ENCODE measurements around the gene SLC16A10.

SLC16A10 gene

GRCh38 chr6:111266276-111266675 lies 179.0 kb downstream of the SLC16A10 start:
- DNase-seq: no peak

GRCh38 chr6:111267764-111268333 lies 180.5 kb downstream of the SLC16A10 start:
- DNase-seq: no peak

GRCh38 chr6:111269401-111269970 lies 182.2 kb downstream of the SLC16A10 start:
- DNase-seq: no peak

- no peak for DNase-seq
Observed at GRCh38 chr6:111270121-111270520, 182.8 kb downstream of the SLC16A10 start.

GRCh38 chr6:111274593-111275217 lies 187.4 kb downstream of the SLC16A10 start:
- no peak for DNase-seq

GRCh38 chr6:111276335-111276734 lies 189.0 kb downstream of the SLC16A10 start:
- no peak for DNase-seq

GRCh38 chr6:111276736-111277135 lies 189.4 kb downstream of the SLC16A10 start:
- no peak for DNase-seq

- no peak for DNase-seq
Observed at GRCh38 chr6:111277819-111278218, 190.5 kb downstream of the SLC16A10 start.

GRCh38 chr6:111278731-111279130 lies 191.4 kb downstream of the SLC16A10 start:
- DNase-seq: no peak

- DNase-seq: no peak
Observed at GRCh38 chr6:111280445-111280955, 193.2 kb downstream of the SLC16A10 start.
